Astrocyte of the cerebellum (primary cell): ENCODE data around the gene SLC47A2.
"Not testable (repeated sequence)": the region's sequence is repeated elsewhere in the genome, so short reads cannot be mapped to it uniquely, and the experiment has no call there.

Source experiments
- DNase-seq: peaks from one replicate; pipeline ENCODE4 v3.0.0-alpha.2; 2011; ENCODE audit warnings: low read depth
- H3K4me3 ChIP-seq: 2 replicates; pipeline ENCODE4 v1.5.1; 2011; ENCODE audit warnings: mild to moderate bottlenecking, low read depth, low read length, moderate library complexity
- in situ Hi-C: cut with HindIII; loops from 2 replicates; pipeline ENCODE4 v1.10.0; 2017; ENCODE audit warnings: low sequenced_read_pairs
- TF ChIP-seq, protein P1 (sequence below): IDR thresholded peaks from 2 replicates; pipeline ENCODE4 v1.5.1; 2012; ENCODE audit warnings: low read length, low read depth, moderate library complexity, mild to moderate bottlenecking; ENCODE audit errors: missing control alignments

The SLC47A2 gene

DNA sequence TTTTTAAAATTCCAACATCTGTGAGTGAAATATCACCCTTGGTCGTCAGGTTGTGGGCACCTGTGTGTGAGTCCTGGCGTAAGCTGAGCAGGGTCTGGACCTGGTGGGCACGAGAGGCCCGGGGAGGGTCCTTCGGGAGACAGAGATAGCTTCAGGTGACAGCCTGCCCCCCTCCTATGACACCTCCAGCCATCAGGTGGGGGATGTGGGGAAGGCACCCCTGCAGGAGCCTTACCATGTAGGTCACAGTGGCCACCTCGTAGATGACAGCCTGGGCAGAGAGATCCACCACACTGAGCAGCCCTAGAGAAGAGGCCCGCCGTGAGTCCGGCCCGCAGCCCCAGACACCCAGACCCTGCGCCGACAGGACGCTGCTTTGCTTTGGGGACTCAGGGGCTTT lies 11.2 kb downstream of the SLC47A2 start:
- TF ChIP-seq, protein P1, sequence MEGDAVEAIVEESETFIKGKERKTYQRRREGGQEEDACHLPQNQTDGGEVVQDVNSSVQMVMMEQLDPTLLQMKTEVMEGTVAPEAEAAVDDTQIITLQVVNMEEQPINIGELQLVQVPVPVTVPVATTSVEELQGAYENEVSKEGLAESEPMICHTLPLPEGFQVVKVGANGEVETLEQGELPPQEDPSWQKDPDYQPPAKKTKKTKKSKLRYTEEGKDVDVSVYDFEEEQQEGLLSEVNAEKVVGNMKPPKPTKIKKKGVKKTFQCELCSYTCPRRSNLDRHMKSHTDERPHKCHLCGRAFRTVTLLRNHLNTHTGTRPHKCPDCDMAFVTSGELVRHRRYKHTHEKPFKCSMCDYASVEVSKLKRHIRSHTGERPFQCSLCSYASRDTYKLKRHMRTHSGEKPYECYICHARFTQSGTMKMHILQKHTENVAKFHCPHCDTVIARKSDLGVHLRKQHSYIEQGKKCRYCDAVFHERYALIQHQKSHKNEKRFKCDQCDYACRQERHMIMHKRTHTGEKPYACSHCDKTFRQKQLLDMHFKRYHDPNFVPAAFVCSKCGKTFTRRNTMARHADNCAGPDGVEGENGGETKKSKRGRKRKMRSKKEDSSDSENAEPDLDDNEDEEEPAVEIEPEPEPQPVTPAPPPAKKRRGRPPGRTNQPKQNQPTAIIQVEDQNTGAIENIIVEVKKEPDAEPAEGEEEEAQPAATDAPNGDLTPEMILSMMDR, result no peak
- in situ Hi-C loops, result no loop called here
- H3K4me3 ChIP-seq, result no peak overlapping the region
- DNase-seq, result no peak

GRCh38 chr17:19703828-19704613 lies 12.4 kb downstream of the SLC47A2 start:
- TF ChIP-seq, protein P1, result no peak
- in situ Hi-C loops, result no loop called here
- H3K4me3 ChIP-seq, result no peak overlapping the region
- no peak for DNase-seq

DNA sequence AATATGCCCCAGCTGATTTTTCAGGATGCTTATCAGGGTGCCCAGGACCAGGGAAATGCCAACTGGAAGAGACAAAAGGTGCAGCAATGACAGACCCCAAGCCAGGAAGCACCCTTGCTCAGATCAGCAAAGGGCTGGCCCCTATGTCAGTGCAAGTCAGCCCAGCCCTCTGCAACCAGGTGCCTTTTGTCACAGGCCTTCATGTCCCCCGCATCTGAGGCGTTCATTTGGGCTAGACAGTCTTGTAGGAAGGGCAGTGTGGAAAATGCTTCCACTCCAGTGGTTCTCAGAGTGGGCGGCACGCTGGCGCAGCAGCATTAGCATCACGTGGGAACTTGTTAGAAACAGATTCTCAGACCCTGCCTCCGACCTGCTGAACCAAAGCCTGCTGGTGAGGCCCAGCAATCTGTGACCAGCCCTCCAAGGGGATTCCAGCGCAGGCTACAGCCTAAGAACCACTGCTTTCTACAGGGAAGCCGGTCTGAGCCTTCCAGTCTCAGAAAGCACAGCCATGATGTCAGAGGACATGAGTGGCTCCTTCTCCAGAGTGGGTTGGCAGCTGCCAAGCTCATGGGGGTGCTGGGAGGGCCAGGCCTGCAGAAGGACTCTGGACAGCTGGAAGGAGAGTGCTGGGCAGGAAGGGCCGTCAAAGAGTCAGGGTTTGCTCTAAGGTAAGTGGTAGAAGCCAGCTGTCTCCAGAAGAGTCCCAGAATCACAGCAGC lies 13.1 kb downstream of the SLC47A2 start:
- in situ Hi-C loops, result no loop called here
- DNase-seq, result no peak
- no peak overlapping the region for H3K4me3 ChIP-seq
- TF ChIP-seq, protein P1, result no peak

DNA sequence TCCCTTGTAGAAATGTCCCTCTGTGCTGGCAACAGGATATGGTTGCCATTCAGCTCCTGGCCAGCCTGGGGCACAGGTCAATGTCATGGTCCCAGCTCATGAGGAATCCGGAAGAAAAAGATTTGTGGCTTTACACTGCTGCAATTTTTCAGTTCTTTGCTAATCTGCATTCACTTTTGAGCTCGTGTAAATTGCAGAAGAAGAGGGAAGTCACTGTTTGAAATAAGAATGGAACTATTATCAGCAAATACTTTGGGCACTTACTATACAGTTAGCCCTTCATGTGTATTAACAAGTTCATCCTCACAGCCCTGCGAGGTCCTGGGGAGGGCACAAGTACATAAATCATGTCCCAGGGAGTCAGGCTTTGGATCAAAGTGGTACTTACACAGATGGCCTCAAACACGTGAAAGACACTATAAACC lies 14.2 kb downstream of the SLC47A2 start:
- H3K4me3 ChIP-seq, result no peak overlapping the region
- TF ChIP-seq, protein P1, result no peak
- in situ Hi-C loops, result no loop called here
- no peak for DNase-seq

GRCh38 chr17:19686400-19687090 lies 29.8 kb downstream of the SLC47A2 start:
- TF ChIP-seq, protein P1, result no peak
- no peak overlapping the region for H3K4me3 ChIP-seq
- in situ Hi-C loops, result no loop called here
- no peak for DNase-seq

GRCh38 chr17:19684909-19685580 lies 31.3 kb downstream of the SLC47A2 start:
- in situ Hi-C loops, DNase-seq: not testable (repeated sequence)

More at GRCh38 chr17:19684909-19685580, 31.3 kb downstream of the SLC47A2 start:
- H3K4me3 ChIP-seq, result not testable (repeated sequence)
